IMR-90 (cell line): ENCODE results near the gene NEO1. TPM values are rescaled to one million over a fixed set of nuclear protein-coding genes. Genes with fewer than 3 reads are reported as not detected.

ENCODE experiments used
- ATAC-seq: fragments of 200-7000 bp; cut with Tn5 transposase; 2 replicates; pipeline ENCODE4 v1.9.1; 2020; ENCODE audit warnings: low read depth, mild to moderate bottlenecking, moderate library complexity
- BruUV-seq: library from RNA; stranded (reverse); fragments of 400-500 nt; replicated peaks from 2 replicates; lab custom pipeline; 2021; lab: Mats Ljungman, UMichigan
- CTCF ChIA-PET: fragments of 300-600 bp; formaldehyde crosslinking; extraction: SDS; loops from one replicate; lab custom pipeline; 2021; ENCODE audit warnings: antibody characterized with exemption; lab: Yijun Ruan, JAX
- POLR2A ChIA-PET: fragments of 300-600 bp; sonication (Branson Sonifier 250); formaldehyde crosslinking; loops from one replicate; lab custom pipeline; 2022; ENCODE audit warnings: antibody characterized with exemption; ENCODE audit not compliant: unreplicated experiment; lab: Charles Lee
- DNase-seq: peaks from one replicate; pipeline ENCODE4 v3.0.0; 2013
- H2AFZ ChIP-seq: replicated peaks from 2 replicates; pipeline ENCODE3; 2013; ENCODE audit warnings: low read length, mild to moderate bottlenecking; ENCODE audit not compliant: poor library complexity
- H2AK5ac ChIP-seq: 2 replicates; pipeline ENCODE4 v1.6.1; 2013; ENCODE audit warnings: low read depth, low read length, inconsistent platforms
- H2AK9ac ChIP-seq: replicated peaks from 2 replicates; pipeline ENCODE3; 2013; ENCODE audit warnings: mild to moderate bottlenecking, low read depth, low read length, moderate library complexity; ENCODE audit not compliant: poor library complexity
- H2BK120ac ChIP-seq: 2 replicates; pipeline ENCODE4 v1.6.1; 2013; ENCODE audit warnings: low read depth, low read length, inconsistent platforms
- H2BK15ac ChIP-seq: 3 replicates; pipeline ENCODE4 v1.6.1; 2013; ENCODE audit warnings: low read depth, low read length, inconsistent platforms
- H2BK20ac ChIP-seq: 2 replicates; pipeline ENCODE4 v1.6.1; 2013; ENCODE audit warnings: low read depth, mild to moderate bottlenecking, inconsistent platforms, low read length, moderate library complexity
- H2BK5ac ChIP-seq: 2 replicates; pipeline ENCODE4 v1.6.1; 2013; ENCODE audit warnings: mild to moderate bottlenecking, low read depth, low read length, inconsistent platforms; ENCODE audit not compliant: poor library complexity, severe bottlenecking
- H3K14ac ChIP-seq: replicated peaks from 2 replicates; pipeline ENCODE4 v1.6.1; 2013; ENCODE audit warnings: low read depth, low read length, inconsistent platforms
- H3K18ac ChIP-seq: 2 replicates; pipeline ENCODE4 v1.6.1; 2013; ENCODE audit warnings: low read depth, low read length, control low read depth
- H3K23ac ChIP-seq: 2 replicates; pipeline ENCODE4 v1.6.1; 2013; ENCODE audit warnings: low read depth, low read length, inconsistent platforms
- H3K27ac ChIP-seq: 2 replicates; pipeline ENCODE4 v1.5.1; 2013; ENCODE audit warnings: mild to moderate bottlenecking, control low read depth, low read length; ENCODE audit not compliant: insufficient read depth
- H3K27me3 ChIP-seq: 2 replicates; pipeline ENCODE4 v1.6.1; 2013; ENCODE audit warnings: low read length; ENCODE audit not compliant: control insufficient read depth, insufficient read depth
- H3K36me3 ChIP-seq: 2 replicates; pipeline ENCODE4 v1.6.1; 2013; ENCODE audit warnings: low read length, mixed read lengths; ENCODE audit not compliant: control insufficient read depth, insufficient read depth
- H3K4ac ChIP-seq: 2 replicates; pipeline ENCODE4 v1.6.1; 2013; ENCODE audit warnings: low read depth, low read length, inconsistent platforms
- H3K4me1 ChIP-seq: 2 replicates; pipeline ENCODE4 v1.6.1; 2013; ENCODE audit warnings: low read length, mixed read lengths; ENCODE audit not compliant: control insufficient read depth, insufficient read depth
- H3K4me2 ChIP-seq: 2 replicates; pipeline ENCODE4 v1.6.1; 2013; ENCODE audit warnings: low read depth, mild to moderate bottlenecking, control low read depth, low read length, moderate library complexity
- H3K4me3 ChIP-seq: 2 replicates; pipeline ENCODE4 v1.5.1; 2013; ENCODE audit warnings: low read depth, mild to moderate bottlenecking, control low read depth, low read length, moderate library complexity; ENCODE audit not compliant: insufficient read depth
- H3K56ac ChIP-seq: 2 replicates; pipeline ENCODE4 v1.6.1; 2013; ENCODE audit warnings: low read length, inconsistent platforms; ENCODE audit not compliant: insufficient read depth; ENCODE audit errors: extremely low read depth
- H3K79me1 ChIP-seq, 2 experiments: 2 replicates each; pipeline ENCODE4 v1.6.1; 2013; ENCODE audit warnings: low read length in 2 of 2, inconsistent platforms in 1 of 2, low read depth in 1 of 2
- H3K9ac ChIP-seq: 2 replicates; pipeline ENCODE4 v1.6.1; 2013; ENCODE audit warnings: low read depth, low read length, control low read depth
- H3K9me1 ChIP-seq: 2 replicates; pipeline ENCODE4 v1.6.1; 2013; ENCODE audit warnings: low read length, inconsistent platforms; ENCODE audit not compliant: insufficient read depth
- H3K9me3 ChIP-seq: 2 replicates; pipeline ENCODE4 v1.6.1; 2013; ENCODE audit warnings: low read length; ENCODE audit not compliant: control insufficient read depth, insufficient read depth
- H4K20me1 ChIP-seq: 2 replicates; pipeline ENCODE4 v1.6.1; 2013; ENCODE audit warnings: low read length, inconsistent platforms; ENCODE audit not compliant: insufficient read depth
- H4K5ac ChIP-seq: 2 replicates; pipeline ENCODE4 v1.6.1; 2013; ENCODE audit warnings: mild to moderate bottlenecking, low read depth, low read length, control low read depth
- H4K8ac ChIP-seq, 2 experiments: 2 replicates each; pipeline ENCODE4 v1.6.1; 2013; ENCODE audit warnings: low read depth in 2 of 2, low read length in 2 of 2, control low read depth in 1 of 2, inconsistent platforms in 1 of 2
- H4K91ac ChIP-seq: 2 replicates; pipeline ENCODE4 v1.6.1; 2013; ENCODE audit warnings: low read depth, low read length, inconsistent platforms; ENCODE audit not compliant: insufficient read depth
- BHLHE40 ChIP-seq: fragments of 150-350 bp; IDR thresholded peaks from 2 replicates; pipeline ENCODE4 v1.6.1; 2016; ENCODE audit warnings: mild to moderate bottlenecking, low read depth, low read length
- CEBPB ChIP-seq: IDR thresholded peaks from 2 replicates; pipeline ENCODE4 v1.6.1; 2012; ENCODE audit warnings: low read depth, low read length, improper control_type of control experiment
- CHD1 ChIP-seq: IDR thresholded peaks from 2 replicates; pipeline ENCODE4 v1.6.1; 2012; ENCODE audit warnings: low read depth, low read length, improper control_type of control experiment
- FOS ChIP-seq: fragments of 150-350 bp; IDR thresholded peaks from 2 replicates; pipeline ENCODE4 v1.6.1; 2016; ENCODE audit warnings: low read depth, low read length
- MAFK ChIP-seq: IDR thresholded peaks from 2 replicates; pipeline ENCODE4 v1.6.1; 2012; ENCODE audit warnings: low read depth, low read length, improper control_type of control experiment
- MAZ ChIP-seq: IDR thresholded peaks from 2 replicates; pipeline ENCODE4 v1.6.1; 2012; ENCODE audit warnings: low read depth, mild to moderate bottlenecking, low read length, improper control_type of control experiment, moderate library complexity, borderline replicate concordance
- MXI1 ChIP-seq: IDR thresholded peaks from 2 replicates; pipeline ENCODE4 v1.6.1; 2012; ENCODE audit warnings: low read depth, mild to moderate bottlenecking, low read length, moderate library complexity, borderline replicate concordance
- NFE2L2 ChIP-seq: fragments of 150-350 bp; IDR thresholded peaks from 2 replicates; pipeline ENCODE4 v1.6.1; 2016; ENCODE audit warnings: low read depth, mild to moderate bottlenecking, low read length
- POLR2A ChIP-seq: IDR thresholded peaks from 2 replicates; pipeline ENCODE4 v1.6.1; 2012; ENCODE audit warnings: mild to moderate bottlenecking, low read depth, low read length
- RAD21 ChIP-seq: IDR thresholded peaks from 2 replicates; pipeline ENCODE4 v1.6.1; 2012; ENCODE audit warnings: low read length, improper control_type of control experiment
- RCOR1 ChIP-seq: IDR thresholded peaks from 2 replicates; pipeline ENCODE4 v1.6.1; 2012; ENCODE audit warnings: mild to moderate bottlenecking, low read length, improper control_type of control experiment; ENCODE audit not compliant: insufficient replicate concordance
- RFX5 ChIP-seq: IDR thresholded peaks from 2 replicates; pipeline ENCODE4 v1.8.0; 2012; ENCODE audit warnings: low read depth, mild to moderate bottlenecking, low read length, moderate library complexity
- WGBS, 2 experiments: methylation state at CpG; one replicate each; pipeline versions ENCODE4 v1.1.5 to v1.1.7; 2013; ENCODE audit warnings: missing lambda C conversion rate in 2 of 2; ENCODE audit not compliant: insufficient read length in 1 of 2; ENCODE audit errors: extremely low coverage in 2 of 2; 5-methylcytosine and 5-hydroxymethylcytosine counted together
- dilution Hi-C: fragments of 300-500 bp; cut with HindIII; formaldehyde crosslinking; loops from one replicate; pipeline ENCODE4 v1.14.3; 2018; ENCODE audit warnings: low sequenced_read_pairs; ENCODE audit not compliant: unreplicated experiment
- in situ Hi-C: fragments of 300-500 bp; cut with MboI; formaldehyde crosslinking; loops from 3 replicates; pipeline ENCODE4 v1.14.3; 2019; ENCODE audit warnings: low sequenced_read_pairs, inconsistent platforms, mixed read lengths
- intact Hi-C: fragments of 100-400 bp; cut with micrococcal nuclease; formaldehyde crosslinking; loops from 2 replicates; pipeline ENCODE4 v1.10.0; 2022
- polyA plus RNA-seq, 3 experiments: library from polyadenylated mRNA; depleted of rRNA; stranded (reverse); fragments of >200 nt; gene quantifications; 2 replicates each; pipeline ENCODE4 v1.2.3, GENCODE V29; 2012; ENCODE audit warnings: low replicate concordance in 1 of 3
- total RNA-seq: library from RNA; depleted of rRNA; stranded (reverse); fragments of >200 nt; gene quantifications from 2 replicates; pipeline ENCODE4 v1.2.3, GENCODE V29; 2012
- TF ChIP-seq, protein P1 (sequence below): fragments of 150-350 bp; IDR thresholded peaks from 2 replicates; pipeline ENCODE4 v1.6.1; 2016; ENCODE audit warnings: low read depth, mild to moderate bottlenecking, low read length, moderate library complexity, borderline replicate concordance
- TF ChIP-seq, protein P2 (sequence below): fragments of 150-350 bp; IDR thresholded peaks from 2 replicates; pipeline ENCODE4 v1.6.1; 2017; ENCODE audit warnings: mild to moderate bottlenecking, antibody characterized with exemption, low read length, low read depth
- TF ChIP-seq, protein P3 (sequence below): conservative IDR thresholded peaks from 2 replicates; pipeline ENCODE4 v1.5.1; 2012; ENCODE audit warnings: mild to moderate bottlenecking, low read depth, low read length, improper control_type of control experiment

The NEO1 gene
- total and polyA plus RNA-seq, 2 of the 4 experiments (the other 2 are of a cell fraction): 16.3 to 18.5 TPM

DNA sequence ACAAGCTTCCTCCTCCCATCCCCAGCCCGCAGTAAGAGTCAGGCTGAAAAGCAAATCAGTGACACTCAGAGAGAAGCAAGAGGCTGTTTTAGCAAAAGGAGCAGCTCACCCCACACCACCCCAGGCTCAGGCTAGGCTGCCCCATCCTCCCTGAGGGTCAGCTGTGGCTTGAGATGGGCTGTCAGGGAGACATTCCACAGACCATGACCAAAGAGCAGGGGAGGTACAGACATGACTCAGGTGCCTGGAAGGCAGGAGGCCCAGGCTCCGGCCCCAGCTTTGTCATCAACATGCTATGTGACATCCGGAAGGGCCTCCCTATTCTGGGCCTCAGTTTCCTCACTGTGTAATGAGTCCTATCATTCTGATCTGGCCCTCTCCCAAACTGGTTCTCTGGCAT is 291.8 kb downstream of the NEO1 start:
- no peak overlapping the region for H3K23ac ChIP-seq
- TF ChIP-seq RFX5 (no peak), CHD1 (no peak), BHLHE40 (no peak), MXI1 (no peak), FOS (no peak), CEBPB (no peak), RCOR1 (no peak), NFE2L2 (no peak), MAZ (no peak), RAD21 (no peak), POLR2A (no peak), MAFK (no peak)
- TF ChIP-seq, protein P1, sequence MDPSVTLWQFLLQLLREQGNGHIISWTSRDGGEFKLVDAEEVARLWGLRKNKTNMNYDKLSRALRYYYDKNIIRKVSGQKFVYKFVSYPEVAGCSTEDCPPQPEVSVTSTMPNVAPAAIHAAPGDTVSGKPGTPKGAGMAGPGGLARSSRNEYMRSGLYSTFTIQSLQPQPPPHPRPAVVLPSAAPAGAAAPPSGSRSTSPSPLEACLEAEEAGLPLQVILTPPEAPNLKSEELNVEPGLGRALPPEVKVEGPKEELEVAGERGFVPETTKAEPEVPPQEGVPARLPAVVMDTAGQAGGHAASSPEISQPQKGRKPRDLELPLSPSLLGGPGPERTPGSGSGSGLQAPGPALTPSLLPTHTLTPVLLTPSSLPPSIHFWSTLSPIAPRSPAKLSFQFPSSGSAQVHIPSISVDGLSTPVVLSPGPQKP: no peak
- TF ChIP-seq, protein P2, sequence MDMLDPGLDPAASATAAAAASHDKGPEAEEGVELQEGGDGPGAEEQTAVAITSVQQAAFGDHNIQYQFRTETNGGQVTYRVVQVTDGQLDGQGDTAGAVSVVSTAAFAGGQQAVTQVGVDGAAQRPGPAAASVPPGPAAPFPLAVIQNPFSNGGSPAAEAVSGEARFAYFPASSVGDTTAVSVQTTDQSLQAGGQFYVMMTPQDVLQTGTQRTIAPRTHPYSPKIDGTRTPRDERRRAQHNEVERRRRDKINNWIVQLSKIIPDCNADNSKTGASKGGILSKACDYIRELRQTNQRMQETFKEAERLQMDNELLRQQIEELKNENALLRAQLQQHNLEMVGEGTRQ: no peak
- TF ChIP-seq, protein P3, sequence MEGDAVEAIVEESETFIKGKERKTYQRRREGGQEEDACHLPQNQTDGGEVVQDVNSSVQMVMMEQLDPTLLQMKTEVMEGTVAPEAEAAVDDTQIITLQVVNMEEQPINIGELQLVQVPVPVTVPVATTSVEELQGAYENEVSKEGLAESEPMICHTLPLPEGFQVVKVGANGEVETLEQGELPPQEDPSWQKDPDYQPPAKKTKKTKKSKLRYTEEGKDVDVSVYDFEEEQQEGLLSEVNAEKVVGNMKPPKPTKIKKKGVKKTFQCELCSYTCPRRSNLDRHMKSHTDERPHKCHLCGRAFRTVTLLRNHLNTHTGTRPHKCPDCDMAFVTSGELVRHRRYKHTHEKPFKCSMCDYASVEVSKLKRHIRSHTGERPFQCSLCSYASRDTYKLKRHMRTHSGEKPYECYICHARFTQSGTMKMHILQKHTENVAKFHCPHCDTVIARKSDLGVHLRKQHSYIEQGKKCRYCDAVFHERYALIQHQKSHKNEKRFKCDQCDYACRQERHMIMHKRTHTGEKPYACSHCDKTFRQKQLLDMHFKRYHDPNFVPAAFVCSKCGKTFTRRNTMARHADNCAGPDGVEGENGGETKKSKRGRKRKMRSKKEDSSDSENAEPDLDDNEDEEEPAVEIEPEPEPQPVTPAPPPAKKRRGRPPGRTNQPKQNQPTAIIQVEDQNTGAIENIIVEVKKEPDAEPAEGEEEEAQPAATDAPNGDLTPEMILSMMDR: no peak
- no peak overlapping the region for H4K5ac ChIP-seq
- H2BK120ac ChIP-seq: no peak overlapping the region
- H2AK9ac ChIP-seq: no peak overlapping the region
- peaks cover 11% of the 10 kb centered on the region; the same call in 1 of the 2 replicates for H3K27me3 ChIP-seq
- H2AFZ ChIP-seq: no peak overlapping the region
- H3K27ac ChIP-seq: no peak overlapping the region
- intact Hi-C loops: no loop called here
- ChIA-PET POLR2A (no interaction called here), CTCF (no interaction called here)
- H2AK5ac ChIP-seq: no peak overlapping the region
- peak; percentile 51 for ATAC-seq
- H3K14ac ChIP-seq: no peak overlapping the region
- no peak overlapping the region for H3K18ac ChIP-seq
- peak; percentile 9 for DNase-seq
- no peak overlapping the region for H3K9ac ChIP-seq
- peaks cover 3% of the 10 kb centered on the region for H3K9me3 ChIP-seq
- WGBS, 2 experiments: no CpG with 5 or more reads among the region's 3 CpGs
- no TSS peak for BruUV-seq
- no peak overlapping the region for H4K91ac ChIP-seq
- H3K56ac ChIP-seq: no peak overlapping the region
- no peaks in the 10 kb centered on the region for H3K4me1 ChIP-seq
- H3K4me3 ChIP-seq: no peak overlapping the region
- no peak overlapping the region for H2BK5ac ChIP-seq
- no peaks in the 10 kb centered on the region; the same call in 1 of the 2 replicates for H4K20me1 ChIP-seq
- in situ Hi-C loops: no loop called here
- no peaks in the 10 kb centered on the region for H3K79me1 ChIP-seq
- H3K4ac ChIP-seq: no peak overlapping the region
- H2BK20ac ChIP-seq: no peak overlapping the region
- no peak overlapping the region for H2BK15ac ChIP-seq
- no peaks in the 10 kb centered on the region for H3K9me1 ChIP-seq
- H3K36me3 ChIP-seq: no peaks in the 10 kb centered on the region
- dilution Hi-C loops: no loop called here
- no peak overlapping the region for H3K4me2 ChIP-seq
- no peak overlapping the region for H4K8ac ChIP-seq
